OCI-LY7 (cell line): ENCODE data around the gene LRP5.

ENCODE experiments used
- EZH2phosphoT487 ChIP-seq: fragments of 200-600 bp; sonication (generic); IDR thresholded peaks from 2 replicates; pipeline ENCODE4 v1.6.1; 2018; ENCODE audit warnings: low read depth, borderline replicate concordance, mild to moderate bottlenecking, mixed run types, antibody characterized with exemption, low read length, moderate library complexity, mixed read lengths
- TF ChIP-seq, protein P1 (sequence below): fragments of 200-600 bp; sonication (generic); conservative IDR thresholded peaks from 2 replicates; pipeline ENCODE4 v1.5.1; 2014; ENCODE audit warnings: mild to moderate bottlenecking, antibody characterized with exemption, low read length, moderate library complexity, mixed read lengths

DNA sequence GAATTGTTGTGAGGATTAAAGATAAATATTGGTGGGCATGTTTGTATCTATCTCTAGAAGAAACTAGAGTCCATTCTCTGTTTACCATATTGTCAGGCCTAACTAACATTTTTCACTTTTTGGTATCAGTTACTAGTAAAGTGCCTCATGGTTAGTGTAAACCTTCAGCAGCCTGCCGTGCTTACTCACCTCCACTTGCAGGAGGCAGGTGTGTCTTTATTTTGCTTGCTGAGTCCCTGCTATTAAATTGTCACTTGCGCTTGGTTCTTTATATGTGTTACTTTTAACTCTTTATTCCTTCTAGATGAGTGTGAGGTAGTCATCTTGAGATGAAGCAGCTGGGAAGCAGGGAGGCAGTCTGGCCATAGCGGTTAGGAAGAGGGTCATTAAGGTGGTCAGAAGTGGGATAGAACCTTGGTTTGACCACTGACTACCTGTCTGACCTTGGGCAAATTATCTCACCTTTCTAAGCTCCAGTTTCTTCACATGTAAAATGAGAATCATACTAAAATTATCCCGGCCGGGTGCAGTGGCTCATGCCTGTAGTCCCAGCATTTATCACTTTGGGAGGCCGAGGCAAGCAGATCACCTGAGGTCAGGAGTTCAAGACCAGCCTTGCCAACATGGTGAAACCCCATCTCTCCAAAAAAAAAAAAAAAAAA is 169.3 kb downstream of the LRP5 start:
- TF ChIP-seq EZH2phosphoT487: no peak
- TF ChIP-seq, protein P1, sequence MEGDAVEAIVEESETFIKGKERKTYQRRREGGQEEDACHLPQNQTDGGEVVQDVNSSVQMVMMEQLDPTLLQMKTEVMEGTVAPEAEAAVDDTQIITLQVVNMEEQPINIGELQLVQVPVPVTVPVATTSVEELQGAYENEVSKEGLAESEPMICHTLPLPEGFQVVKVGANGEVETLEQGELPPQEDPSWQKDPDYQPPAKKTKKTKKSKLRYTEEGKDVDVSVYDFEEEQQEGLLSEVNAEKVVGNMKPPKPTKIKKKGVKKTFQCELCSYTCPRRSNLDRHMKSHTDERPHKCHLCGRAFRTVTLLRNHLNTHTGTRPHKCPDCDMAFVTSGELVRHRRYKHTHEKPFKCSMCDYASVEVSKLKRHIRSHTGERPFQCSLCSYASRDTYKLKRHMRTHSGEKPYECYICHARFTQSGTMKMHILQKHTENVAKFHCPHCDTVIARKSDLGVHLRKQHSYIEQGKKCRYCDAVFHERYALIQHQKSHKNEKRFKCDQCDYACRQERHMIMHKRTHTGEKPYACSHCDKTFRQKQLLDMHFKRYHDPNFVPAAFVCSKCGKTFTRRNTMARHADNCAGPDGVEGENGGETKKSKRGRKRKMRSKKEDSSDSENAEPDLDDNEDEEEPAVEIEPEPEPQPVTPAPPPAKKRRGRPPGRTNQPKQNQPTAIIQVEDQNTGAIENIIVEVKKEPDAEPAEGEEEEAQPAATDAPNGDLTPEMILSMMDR: no peak
